ENCODE results near the gene TESK1. TPM values are rescaled to one million over a fixed set of nuclear protein-coding genes. Genes with fewer than 3 reads are reported as not detected.

Gene TESK1
- total RNA-seq, 1 donor from 2014 or later, result 70.2 TPM

GRCh38 chr9:35650341-35651158 lies 45.5 kb downstream of the TESK1 start, which contains the start of gene SIT1:
TSS of gene SIT1 (minus strand) at chr9:35650931. CDS start at chr9:35650853, 78 bp downstream.
- H3K4me3 ChIP-seq, result peak within 1 kb of the TSS; percentile 2 to 50
- DNase-seq (ENCODE audit: low spot score in 2 of 2), result no peak
- no peaks in the 10 kb centered on the region for H3K36me3 ChIP-seq
- TF ChIP-seq, protein P1, sequence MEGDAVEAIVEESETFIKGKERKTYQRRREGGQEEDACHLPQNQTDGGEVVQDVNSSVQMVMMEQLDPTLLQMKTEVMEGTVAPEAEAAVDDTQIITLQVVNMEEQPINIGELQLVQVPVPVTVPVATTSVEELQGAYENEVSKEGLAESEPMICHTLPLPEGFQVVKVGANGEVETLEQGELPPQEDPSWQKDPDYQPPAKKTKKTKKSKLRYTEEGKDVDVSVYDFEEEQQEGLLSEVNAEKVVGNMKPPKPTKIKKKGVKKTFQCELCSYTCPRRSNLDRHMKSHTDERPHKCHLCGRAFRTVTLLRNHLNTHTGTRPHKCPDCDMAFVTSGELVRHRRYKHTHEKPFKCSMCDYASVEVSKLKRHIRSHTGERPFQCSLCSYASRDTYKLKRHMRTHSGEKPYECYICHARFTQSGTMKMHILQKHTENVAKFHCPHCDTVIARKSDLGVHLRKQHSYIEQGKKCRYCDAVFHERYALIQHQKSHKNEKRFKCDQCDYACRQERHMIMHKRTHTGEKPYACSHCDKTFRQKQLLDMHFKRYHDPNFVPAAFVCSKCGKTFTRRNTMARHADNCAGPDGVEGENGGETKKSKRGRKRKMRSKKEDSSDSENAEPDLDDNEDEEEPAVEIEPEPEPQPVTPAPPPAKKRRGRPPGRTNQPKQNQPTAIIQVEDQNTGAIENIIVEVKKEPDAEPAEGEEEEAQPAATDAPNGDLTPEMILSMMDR (IDR thresholded peaks at IDR 0.05), result no peak
- H3K4me1 ChIP-seq, result peaks cover 15 to 37% of the 10 kb centered on the region in 2 donors
- intact Hi-C loops (cut with DNase I), result loop anchor here (10.0 kb wide), 1 partner anchor 254 kb away; the partner anchor contains the start of genes HRCT1 and SPAAR
- no peaks in the 10 kb centered on the region for H3K9me3 ChIP-seq
- H3K27me3 ChIP-seq, result no peaks in the 10 kb centered on the region
- peak within 1 kb of the TSS; percentile 94 to 95 for H3K27ac ChIP-seq

DNA sequence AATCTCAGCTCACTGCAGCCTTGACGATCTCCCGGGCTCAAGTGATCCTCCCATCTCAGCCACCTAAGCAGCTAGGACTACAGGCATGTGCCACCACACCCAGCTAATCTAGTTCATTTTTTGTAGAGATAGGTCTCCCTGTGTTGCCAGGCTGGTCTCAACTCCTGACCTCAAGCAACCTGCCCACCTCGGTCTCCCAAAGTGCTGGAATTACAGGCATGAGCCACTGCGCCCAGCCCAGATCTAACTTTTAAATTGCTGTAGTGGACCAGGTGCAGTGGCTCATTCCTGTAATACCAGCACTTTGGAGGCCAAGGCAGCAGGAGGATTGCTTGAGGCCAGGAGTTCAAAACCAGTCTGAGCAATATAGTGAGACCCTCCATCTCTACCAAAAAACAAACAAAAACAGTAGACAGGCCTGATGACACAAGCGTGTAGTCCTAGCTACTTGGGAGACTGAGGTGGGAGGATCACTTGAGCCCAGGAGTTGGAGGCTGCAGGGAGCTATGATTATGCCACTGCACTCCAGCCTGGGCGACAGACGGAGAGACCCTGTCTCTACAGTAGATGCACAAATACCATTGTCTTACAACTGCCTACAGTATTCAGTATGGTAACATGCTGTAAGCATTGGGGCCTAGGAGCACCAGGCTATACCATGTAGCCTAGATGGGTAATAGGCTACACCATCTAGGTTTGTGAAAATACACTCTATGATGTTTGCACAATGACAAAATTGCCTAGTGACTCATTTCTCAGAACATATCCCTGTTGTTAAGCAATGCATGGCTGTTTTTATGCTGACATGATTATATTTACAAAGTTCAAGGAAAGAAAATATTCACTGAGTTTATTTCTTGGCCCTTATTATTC lies 47.1 kb downstream of the TESK1 start:
- peak in 1 of 2 donors; percentile 51 for DNase-seq (ENCODE audit: low spot score in 2 of 2)

DNA sequence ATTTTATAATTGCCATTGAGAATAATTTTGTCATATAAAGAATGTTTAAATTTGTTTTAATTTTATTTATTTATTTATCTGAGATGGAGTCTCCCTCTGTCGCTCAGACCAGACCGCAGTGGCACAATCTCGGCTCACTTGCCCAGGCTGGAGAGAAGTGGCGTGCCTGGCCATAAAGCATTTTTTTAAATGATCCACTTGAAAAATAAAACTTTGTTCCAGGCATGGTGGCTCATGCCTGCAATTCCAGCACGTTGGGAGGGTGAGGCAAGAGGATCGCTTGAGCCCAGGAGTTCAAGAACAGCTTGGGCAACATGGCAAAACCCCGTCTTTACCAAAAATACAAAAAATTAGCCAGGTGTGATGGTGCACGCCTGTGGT lies 47.8 kb downstream of the TESK1 start:
- intact Hi-C loops (cut with DNase I), result loop anchor here (10.0 kb wide), 1 partner anchor 252 kb away; the partner anchor contains the start of genes HRCT1 and SPAAR
- no peak for DNase-seq (ENCODE audit: low spot score in 2 of 2)
- Histone ChIP-seq H3K27ac (peak overlapping the region; percentile 15 to 59), H3K4me3 (no peak overlapping the region), H3K36me3 (no peaks in the 10 kb centered on the region), H3K9me3 (no peaks in the 10 kb centered on the region), H3K27me3 (no peaks in the 10 kb centered on the region), H3K4me1 (peaks cover 10 to 42% of the 10 kb centered on the region in 2 donors)
- TF ChIP-seq, protein P1 (IDR thresholded peaks at IDR 0.05), result no peak

More for the DNA sequence above, 47.1 kb downstream of the TESK1 start:
- H3K9me3 ChIP-seq, result no peaks in the 10 kb centered on the region
- no peaks in the 10 kb centered on the region for H3K27me3 ChIP-seq
- intact Hi-C loops (cut with DNase I), result loop anchor here (10.0 kb wide), 1 partner anchor 253 kb away; the partner anchor contains the start of genes HRCT1 and SPAAR
- TF ChIP-seq, protein P1 (IDR thresholded peaks at IDR 0.05), result no peak
- H3K36me3 ChIP-seq, result no peaks in the 10 kb centered on the region
- peaks cover 12 to 43% of the 10 kb centered on the region in 2 donors for H3K4me1 ChIP-seq
- H3K4me3 ChIP-seq, result no peak overlapping the region
- peak overlapping the region; percentile 94 to 95 for H3K27ac ChIP-seq

- peaks cover 9 to 36% of the 10 kb centered on the region in 2 donors for H3K4me1 ChIP-seq
- no peaks in the 10 kb centered on the region for H3K36me3 ChIP-seq
- intact Hi-C loops (cut with DNase I), result loop anchor here (10.0 kb wide), 1 partner anchor 251 kb away; the partner anchor contains the start of genes HRCT1 and SPAAR
- DNase-seq (ENCODE audit: low spot score in 2 of 2), result no peak
- peak overlapping the region; percentile 15 to 59 for H3K27ac ChIP-seq
- no peaks in the 10 kb centered on the region for H3K9me3 ChIP-seq
- no peak overlapping the region for H3K4me3 ChIP-seq
- TF ChIP-seq, protein P1 (IDR thresholded peaks at IDR 0.05), result no peak
- no peaks in the 10 kb centered on the region for H3K27me3 ChIP-seq
Measured at GRCh38 chr9:35653611-35654010, 48.5 kb downstream of the TESK1 start.

GRCh38 chr9:35656348-35656747 lies 51.3 kb downstream of the TESK1 start:
- Histone ChIP-seq H3K27ac (peak overlapping the region; percentile 97 to 100), H3K36me3 (peaks cover 6 to 14% of the 10 kb centered on the region in 2 donors), H3K27me3 (no peaks in the 10 kb centered on the region), H3K4me1 (peaks cover 5 to 25% of the 10 kb centered on the region in 2 donors), H3K4me3 (no peak overlapping the region), H3K9me3 (no peaks in the 10 kb centered on the region)
- intact Hi-C loops (cut with DNase I), result loop anchor here (2.0 to 10.0 kb wide), 5 partner anchors 52 to 664 kb away; partner anchors contain the start of genes FAM221B, HRCT1, SPAAR and SPAG8
- no peak for DNase-seq (ENCODE audit: low spot score in 2 of 2)
- TF ChIP-seq, protein P1 (IDR thresholded peaks at IDR 0.05), result no peak
